ENCODE measurements around the gene TP63. TPM values are rescaled to one million over a fixed set of nuclear protein-coding genes. Genes with fewer than 3 reads are reported as not detected.

TP63 gene
- total RNA-seq, 1 experiment from 2014 or later: 3.6 TPM

- Histone ChIP-seq H2AFZ (no peak overlapping the region), H3K27ac (no peak overlapping the region), H3K4me2 (no peak overlapping the region), H3K9me3 (ENCODE audit: insufficient read depth, low read depth) (peaks cover 21% of the 10 kb centered on the region), H3K27me3 (ENCODE audit: insufficient read depth, low read depth) (no peaks in the 10 kb centered on the region), H3F3A (ENCODE audit: insufficient read depth, low read depth) (no peaks in the 10 kb centered on the region), H3K4me3 (no peak overlapping the region), H3K9me2 (ENCODE audit: insufficient read depth) (no peaks in the 10 kb centered on the region), H3K4me1 (replicated peaks; ENCODE audit: insufficient read depth) (no peaks in the 10 kb centered on the region), H3K79me2 (ENCODE audit: low read depth) (no peaks in the 10 kb centered on the region), H4K20me1 (ENCODE audit: insufficient read depth) (no peaks in the 10 kb centered on the region), H3K36me3 (ENCODE audit: low read depth) (no peaks in the 10 kb centered on the region)
- ChIA-PET POLR2A (ENCODE audit: unreplicated experiment) (no interaction called here), CTCF (no interaction called here)
- TF ChIP-seq, protein P1, sequence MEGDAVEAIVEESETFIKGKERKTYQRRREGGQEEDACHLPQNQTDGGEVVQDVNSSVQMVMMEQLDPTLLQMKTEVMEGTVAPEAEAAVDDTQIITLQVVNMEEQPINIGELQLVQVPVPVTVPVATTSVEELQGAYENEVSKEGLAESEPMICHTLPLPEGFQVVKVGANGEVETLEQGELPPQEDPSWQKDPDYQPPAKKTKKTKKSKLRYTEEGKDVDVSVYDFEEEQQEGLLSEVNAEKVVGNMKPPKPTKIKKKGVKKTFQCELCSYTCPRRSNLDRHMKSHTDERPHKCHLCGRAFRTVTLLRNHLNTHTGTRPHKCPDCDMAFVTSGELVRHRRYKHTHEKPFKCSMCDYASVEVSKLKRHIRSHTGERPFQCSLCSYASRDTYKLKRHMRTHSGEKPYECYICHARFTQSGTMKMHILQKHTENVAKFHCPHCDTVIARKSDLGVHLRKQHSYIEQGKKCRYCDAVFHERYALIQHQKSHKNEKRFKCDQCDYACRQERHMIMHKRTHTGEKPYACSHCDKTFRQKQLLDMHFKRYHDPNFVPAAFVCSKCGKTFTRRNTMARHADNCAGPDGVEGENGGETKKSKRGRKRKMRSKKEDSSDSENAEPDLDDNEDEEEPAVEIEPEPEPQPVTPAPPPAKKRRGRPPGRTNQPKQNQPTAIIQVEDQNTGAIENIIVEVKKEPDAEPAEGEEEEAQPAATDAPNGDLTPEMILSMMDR (conservative IDR thresholded peaks at IDR 0.05): no peak
- no peak for TF ChIP-seq EZH2 (IDR thresholded peaks at IDR 0.05; ENCODE audit: low read depth)
- BruUV-seq (replicated peaks): no TSS peak
- intact Hi-C loops (cut with micrococcal nuclease; ENCODE audit: unreplicated experiment): no loop called here
- DNase-seq: no peak
Measured at GRCh38 chr3:189787191-189787590, 156.0 kb downstream of the TP63 start.

DNA sequence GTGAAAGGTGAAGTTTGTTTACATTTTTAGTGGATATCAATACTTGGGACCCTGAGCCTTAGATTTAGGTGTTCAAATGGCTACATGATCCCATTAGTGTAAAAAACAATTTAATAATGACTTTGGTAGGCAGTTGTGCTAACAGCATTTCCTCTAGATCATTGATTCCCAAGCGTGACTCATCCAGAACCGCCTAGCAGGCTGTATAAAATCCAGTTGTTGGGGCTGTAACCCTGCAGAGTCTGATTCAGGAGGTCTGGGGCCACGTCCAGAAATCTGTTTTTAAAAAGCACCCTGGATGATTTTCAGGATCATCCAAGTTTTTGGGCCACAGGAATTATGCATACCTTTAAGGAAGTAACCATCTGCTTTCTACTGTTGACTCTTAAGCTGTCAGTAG lies 156.4 kb downstream of the TP63 start:
- Histone ChIP-seq H3K4me2 (no peak overlapping the region), H3K9me3 (ENCODE audit: insufficient read depth, low read depth) (peaks cover 17% of the 10 kb centered on the region), H4K20me1 (ENCODE audit: insufficient read depth) (no peaks in the 10 kb centered on the region), H3K4me3 (no peak overlapping the region), H3K79me2 (ENCODE audit: low read depth) (no peaks in the 10 kb centered on the region), H3K27ac (no peak overlapping the region), H3K36me3 (ENCODE audit: low read depth) (no peaks in the 10 kb centered on the region), H2AFZ (no peak overlapping the region), H3K4me1 (replicated peaks; ENCODE audit: insufficient read depth) (no peaks in the 10 kb centered on the region), H3F3A (ENCODE audit: insufficient read depth, low read depth) (no peaks in the 10 kb centered on the region), H3K27me3 (ENCODE audit: insufficient read depth, low read depth) (no peaks in the 10 kb centered on the region), H3K9me2 (ENCODE audit: insufficient read depth) (no peaks in the 10 kb centered on the region)
- intact Hi-C loops (cut with micrococcal nuclease; ENCODE audit: unreplicated experiment): no loop called here
- ChIA-PET POLR2A (ENCODE audit: unreplicated experiment) (no interaction called here), CTCF (no interaction called here)
- no TSS peak for BruUV-seq (replicated peaks)
- no peak for DNase-seq
- TF ChIP-seq EZH2 (IDR thresholded peaks at IDR 0.05; ENCODE audit: low read depth): no peak
- TF ChIP-seq, protein P1 (conservative IDR thresholded peaks at IDR 0.05): no peak

DNA sequence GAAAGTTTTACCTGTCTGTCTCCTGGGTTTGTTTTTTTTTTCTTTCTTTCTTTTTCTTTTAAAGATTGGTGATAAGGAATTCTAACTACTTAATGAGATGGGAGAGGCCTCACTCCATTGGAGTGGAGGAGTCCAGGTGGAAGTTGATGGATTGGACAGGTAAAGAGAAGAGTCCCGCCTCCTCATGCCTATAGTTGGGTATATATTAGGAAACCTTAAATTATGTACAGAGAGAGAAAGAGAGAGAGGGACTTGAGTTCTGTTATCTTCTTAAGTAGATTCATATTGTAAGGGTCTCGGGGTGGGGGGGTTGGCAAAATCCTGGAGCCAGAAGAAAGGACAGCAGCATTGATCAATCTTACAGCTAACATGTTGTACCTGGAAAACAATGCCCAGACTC lies 158.2 kb downstream of the TP63 start:
- Histone ChIP-seq H3K4me3 (no peak overlapping the region), H3F3A (ENCODE audit: insufficient read depth, low read depth) (no peaks in the 10 kb centered on the region), H3K4me1 (replicated peaks; ENCODE audit: insufficient read depth) (no peaks in the 10 kb centered on the region), H3K9me2 (ENCODE audit: insufficient read depth) (no peaks in the 10 kb centered on the region), H3K36me3 (ENCODE audit: low read depth) (no peaks in the 10 kb centered on the region), H3K9me3 (ENCODE audit: insufficient read depth, low read depth) (peaks cover 21% of the 10 kb centered on the region), H3K4me2 (no peak overlapping the region), H3K27ac (no peak overlapping the region), H3K79me2 (ENCODE audit: low read depth) (no peaks in the 10 kb centered on the region), H2AFZ (no peak overlapping the region), H3K27me3 (ENCODE audit: insufficient read depth, low read depth) (no peaks in the 10 kb centered on the region), H4K20me1 (ENCODE audit: insufficient read depth) (no peaks in the 10 kb centered on the region)
- ChIA-PET CTCF (no interaction called here), POLR2A (ENCODE audit: unreplicated experiment) (no interaction called here)
- TF ChIP-seq, protein P1 (conservative IDR thresholded peaks at IDR 0.05): no peak
- intact Hi-C loops (cut with micrococcal nuclease; ENCODE audit: unreplicated experiment): no loop called here
- BruUV-seq (replicated peaks): no TSS peak
- no peak for DNase-seq

Data from PC-9 (cell line).